GM23338 (cell line): Measurements from ENCODE around the gene E2F6. TPM values are rescaled to one million over a fixed set of nuclear protein-coding genes. Genes with fewer than 3 reads are reported as not detected.

Experiments
- ATAC-seq: fragments of 200-7000 bp; cut with Tn5 transposase; 3 replicates; pipeline ENCODE4 v1.9.1; 2020
- DNase-seq: peaks from one replicate; pipeline ENCODE4 v3.0.0-alpha.2; 2015; ENCODE audit warnings: low spot score
- H2AFZ ChIP-seq: fragments of 200-600 bp; sonication (generic); 2 replicates; pipeline ENCODE4 v1.8.0; 2016; ENCODE audit warnings: antibody characterized with exemption, mild to moderate bottlenecking, moderate library complexity
- H3F3A ChIP-seq: fragments of 200-600 bp; sonication (generic); replicated peaks from 2 replicates; pipeline ENCODE4 v1.8.0; 2017; ENCODE audit warnings: antibody characterized with exemption, mixed run types, low read depth
- H3K27ac ChIP-seq: fragments of 200-600 bp; sonication (generic); 2 replicates; pipeline ENCODE4 v1.6.1; 2016; ENCODE audit warnings: low read depth
- H3K27me3 ChIP-seq: fragments of 200-600 bp; sonication (generic); 2 replicates; pipeline ENCODE4 v1.8.0; 2016; ENCODE audit warnings: mild to moderate bottlenecking, mixed run types, moderate library complexity; ENCODE audit not compliant: insufficient read depth
- H3K36me3 ChIP-seq: fragments of 200-600 bp; sonication (generic); 2 replicates; pipeline ENCODE4 v1.8.0; 2016; ENCODE audit warnings: mild to moderate bottlenecking; ENCODE audit not compliant: insufficient read depth
- H3K4me1 ChIP-seq: fragments of 200-600 bp; sonication (generic); 2 replicates; pipeline ENCODE4 v1.8.0; 2016; ENCODE audit warnings: mild to moderate bottlenecking, moderate library complexity; ENCODE audit not compliant: insufficient read depth
- H3K4me2 ChIP-seq: fragments of 200-600 bp; sonication (generic); 2 replicates; pipeline ENCODE4 v1.7.1; 2017; ENCODE audit warnings: mixed run types
- H3K4me3 ChIP-seq: fragments of 200-600 bp; sonication (generic); 2 replicates; pipeline ENCODE4 v1.6.1; 2016; ENCODE audit warnings: mixed run types
- H3K79me2 ChIP-seq: fragments of 200-600 bp; sonication (generic); replicated peaks from 2 replicates; pipeline ENCODE4 v1.8.0; 2017; ENCODE audit warnings: mild to moderate bottlenecking; ENCODE audit not compliant: insufficient read depth
- H3K9me2 ChIP-seq: fragments of 200-600 bp; sonication (generic); 2 replicates; pipeline ENCODE4 v1.8.0; 2017; ENCODE audit not compliant: insufficient read depth
- H4K20me1 ChIP-seq: fragments of 200-600 bp; sonication (generic); replicated peaks from 2 replicates; pipeline ENCODE4 v1.8.0; 2017; ENCODE audit warnings: mild to moderate bottlenecking; ENCODE audit not compliant: insufficient read depth
- H3K27ac Mint-ChIP-seq: 2 replicates; pipeline ENCODE4 v1.8.0; 2020; ENCODE audit warnings: inconsistent platforms, mild to moderate bottlenecking, moderate library complexity, mixed read lengths
- H3K27me3 Mint-ChIP-seq: 3 replicates; pipeline ENCODE4 v1.8.0; 2022; ENCODE audit warnings: low read depth, mild to moderate bottlenecking, moderate library complexity, mixed read lengths, inconsistent platforms; ENCODE audit not compliant: insufficient read depth, poor library complexity
- H3K36me3 Mint-ChIP-seq: 3 replicates; pipeline ENCODE4 v1.8.0; 2021; ENCODE audit warnings: low read depth, mild to moderate bottlenecking, inconsistent platforms, moderate library complexity, mixed read lengths
- H3K4me1 Mint-ChIP-seq: 3 replicates; pipeline ENCODE4 v1.8.0; 2020; ENCODE audit warnings: mild to moderate bottlenecking, inconsistent platforms, mixed read lengths
- H3K4me3 Mint-ChIP-seq: 3 replicates; pipeline ENCODE4 v1.8.0; 2021; ENCODE audit warnings: moderate library complexity, mild to moderate bottlenecking, inconsistent platforms, mixed read lengths
- H3K9me3 Mint-ChIP-seq: 3 replicates; pipeline ENCODE4 v1.8.0; 2020; ENCODE audit warnings: moderate library complexity, mild to moderate bottlenecking, inconsistent platforms, mixed read lengths
- CREB1 ChIP-seq: fragments of 250-450 bp; sonication (Bioruptor Pico); IDR thresholded peaks from 2 replicates; pipeline ENCODE4 v1.5.0; 2020; ENCODE audit warnings: low read depth, mild to moderate bottlenecking, moderate library complexity
- EZH2 ChIP-seq: fragments of 200-600 bp; sonication (generic); IDR thresholded peaks from one replicate; pipeline ENCODE4 v1.8.0; 2017; ENCODE audit warnings: antibody characterized with exemption, mild to moderate bottlenecking, low read depth; ENCODE audit not compliant: unreplicated experiment
- EZH2phosphoT487 ChIP-seq: fragments of 200-600 bp; sonication (generic); IDR thresholded peaks from one replicate; pipeline ENCODE4 v1.8.1; 2018; ENCODE audit warnings: antibody characterized with exemption; ENCODE audit not compliant: unreplicated experiment
- JUNB ChIP-seq: IDR thresholded peaks from one replicate; pipeline ENCODE4 v1.6.1; 2016; ENCODE audit warnings: antibody characterized with exemption; ENCODE audit not compliant: unreplicated experiment
- NANOG ChIP-seq: IDR thresholded peaks from 2 replicates; pipeline ENCODE4 v1.6.1; 2016; ENCODE audit warnings: antibody characterized with exemption, borderline replicate concordance
- POLR2AphosphoS5 ChIP-seq: IDR thresholded peaks from 2 replicates; pipeline ENCODE4 v1.6.1; 2016; ENCODE audit warnings: antibody characterized with exemption, low read depth
- ZNF114 ChIP-seq: fragments of 250-450 bp; sonication (Bioruptor Pico); IDR thresholded peaks from 2 replicates; pipeline ENCODE4 v1.5.0; 2020; ENCODE audit warnings: mild to moderate bottlenecking, moderate library complexity
- polyA plus RNA-seq: library from polyadenylated mRNA; unstranded; fragments of >200 nt; fragmentation: Nextera tagmentation; extraction: Ambion mirVana; gene quantifications from 2 replicates; pipeline ENCODE4 v1.2.1, GENCODE V29; 2016
- total RNA-seq: library from RNA; depleted of rRNA; stranded (reverse); fragments of >200 nt; shearing (Covaris generic); gene quantifications from 2 replicates; pipeline ENCODE4 v1.2.3, GENCODE V29; 2014
- TF ChIP-seq, protein P1 (sequence below): IDR thresholded peaks from one replicate; pipeline ENCODE4 v1.6.1; 2018; ENCODE audit warnings: antibody characterized with exemption; ENCODE audit not compliant: unreplicated experiment
- TF ChIP-seq, protein P2 (sequence below), 2 experiments: fragments of 200-600 bp in 1 of 2; sonication (generic) in 1 of 2; conservative IDR thresholded peaks; 2 replicates each; pipeline versions ENCODE4 v1.5.1 to v1.6.1; 2016 to 2017; ENCODE audit warnings: antibody characterized with exemption in 2 of 2, low read depth in 2 of 2, mild to moderate bottlenecking in 2 of 2, moderate library complexity in 1 of 2
- TF ChIP-seq, protein P3 (sequence below): IDR thresholded peaks from 2 replicates; pipeline ENCODE4 v1.6.1; 2016; ENCODE audit warnings: antibody characterized with exemption

Gene E2F6
- total and polyA plus RNA-seq, 2 experiments from 2014 or later: 16.9 to 20.7 TPM

DNA sequence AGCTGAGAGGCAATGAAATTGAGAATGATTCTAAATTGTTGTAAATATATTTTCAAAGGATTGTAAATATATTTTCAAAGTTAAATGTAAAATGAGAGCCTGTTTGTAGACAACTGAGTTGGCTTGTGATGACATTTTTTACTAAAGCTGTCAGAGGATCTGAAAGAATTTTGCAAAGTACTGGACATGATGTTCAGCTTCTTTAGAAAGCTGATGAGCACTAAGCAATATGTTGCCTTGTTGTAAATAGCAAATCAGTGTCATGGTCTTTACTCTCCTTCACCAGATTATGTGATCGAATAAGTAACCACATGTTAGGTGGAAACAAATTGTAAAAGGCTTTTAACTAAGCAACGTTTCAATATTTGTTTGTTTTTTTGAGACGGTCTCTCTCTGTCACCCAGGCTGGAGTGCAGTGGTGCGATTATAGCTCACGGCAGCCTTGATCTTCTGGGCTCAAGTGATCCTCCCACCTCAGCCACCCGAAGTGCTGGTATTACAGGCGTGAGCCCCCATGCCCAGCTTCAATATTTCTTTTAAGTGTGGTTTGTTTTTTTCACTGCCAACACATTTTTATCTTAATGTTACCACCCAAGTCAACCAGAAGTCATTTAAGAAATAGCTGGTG, 44.0 kb downstream of the E2F6 start:
- no peaks in the 10 kb centered on the region for H3K27me3 ChIP-seq
- ATAC-seq (no peak), DNase-seq (no peak)

DNA sequence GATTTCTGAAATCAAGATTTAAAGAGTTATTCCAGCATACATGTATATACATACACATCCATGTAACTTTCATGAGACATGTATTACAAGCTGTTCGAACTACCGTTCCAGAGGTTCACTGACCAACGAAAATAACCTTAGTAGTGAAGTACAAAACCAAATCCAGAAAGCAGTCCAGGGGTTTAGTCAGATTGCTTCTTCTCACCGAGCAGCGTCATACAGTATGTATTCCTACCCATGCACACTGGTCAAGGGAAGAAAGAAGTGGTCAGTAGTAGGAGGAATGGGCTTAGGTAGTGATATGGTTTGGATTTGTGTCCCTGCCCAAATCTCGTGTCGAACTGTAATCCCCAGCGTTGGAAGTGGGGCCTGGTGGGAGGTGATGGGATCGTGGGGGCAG, 45.3 kb downstream of the E2F6 start:
- no peak overlapping the region for H3K27ac Mint-ChIP-seq
- Histone ChIP-seq H4K20me1 (no peaks in the 10 kb centered on the region), H3K4me3 (no peak overlapping the region), H3K9me2 (no peaks in the 10 kb centered on the region), H3K4me1 (no peaks in the 10 kb centered on the region), H2AFZ (no peak overlapping the region), H3K4me2 (no peak overlapping the region), H3K36me3 (no peaks in the 10 kb centered on the region; the same call in 1 of the 2 replicates), H3F3A (no peaks in the 10 kb centered on the region), H3K79me2 (no peaks in the 10 kb centered on the region), H3K27me3 (no peaks in the 10 kb centered on the region), H3K27ac (no peak overlapping the region)
- peaks cover 26% of the 10 kb centered on the region for H3K9me3 Mint-ChIP-seq
- no peak overlapping the region for H3K4me3 Mint-ChIP-seq
- no peaks in the 10 kb centered on the region; the same call in 2 of the 3 replicates for H3K4me1 Mint-ChIP-seq
- DNase-seq (no peak), ATAC-seq (no peak)
- peaks cover 2% of the 10 kb centered on the region for H3K27me3 Mint-ChIP-seq
- H3K36me3 Mint-ChIP-seq: peaks cover 24% of the 10 kb centered on the region
- TF ChIP-seq JUNB: no peak
- TF ChIP-seq, protein P1, sequence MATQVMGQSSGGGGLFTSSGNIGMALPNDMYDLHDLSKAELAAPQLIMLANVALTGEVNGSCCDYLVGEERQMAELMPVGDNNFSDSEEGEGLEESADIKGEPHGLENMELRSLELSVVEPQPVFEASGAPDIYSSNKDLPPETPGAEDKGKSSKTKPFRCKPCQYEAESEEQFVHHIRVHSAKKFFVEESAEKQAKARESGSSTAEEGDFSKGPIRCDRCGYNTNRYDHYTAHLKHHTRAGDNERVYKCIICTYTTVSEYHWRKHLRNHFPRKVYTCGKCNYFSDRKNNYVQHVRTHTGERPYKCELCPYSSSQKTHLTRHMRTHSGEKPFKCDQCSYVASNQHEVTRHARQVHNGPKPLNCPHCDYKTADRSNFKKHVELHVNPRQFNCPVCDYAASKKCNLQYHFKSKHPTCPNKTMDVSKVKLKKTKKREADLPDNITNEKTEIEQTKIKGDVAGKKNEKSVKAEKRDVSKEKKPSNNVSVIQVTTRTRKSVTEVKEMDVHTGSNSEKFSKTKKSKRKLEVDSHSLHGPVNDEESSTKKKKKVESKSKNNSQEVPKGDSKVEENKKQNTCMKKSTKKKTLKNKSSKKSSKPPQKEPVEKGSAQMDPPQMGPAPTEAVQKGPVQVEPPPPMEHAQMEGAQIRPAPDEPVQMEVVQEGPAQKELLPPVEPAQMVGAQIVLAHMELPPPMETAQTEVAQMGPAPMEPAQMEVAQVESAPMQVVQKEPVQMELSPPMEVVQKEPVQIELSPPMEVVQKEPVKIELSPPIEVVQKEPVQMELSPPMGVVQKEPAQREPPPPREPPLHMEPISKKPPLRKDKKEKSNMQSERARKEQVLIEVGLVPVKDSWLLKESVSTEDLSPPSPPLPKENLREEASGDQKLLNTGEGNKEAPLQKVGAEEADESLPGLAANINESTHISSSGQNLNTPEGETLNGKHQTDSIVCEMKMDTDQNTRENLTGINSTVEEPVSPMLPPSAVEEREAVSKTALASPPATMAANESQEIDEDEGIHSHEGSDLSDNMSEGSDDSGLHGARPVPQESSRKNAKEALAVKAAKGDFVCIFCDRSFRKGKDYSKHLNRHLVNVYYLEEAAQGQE: no peak
- no peak for TF ChIP-seq NANOG
- TF ChIP-seq, protein P2, sequence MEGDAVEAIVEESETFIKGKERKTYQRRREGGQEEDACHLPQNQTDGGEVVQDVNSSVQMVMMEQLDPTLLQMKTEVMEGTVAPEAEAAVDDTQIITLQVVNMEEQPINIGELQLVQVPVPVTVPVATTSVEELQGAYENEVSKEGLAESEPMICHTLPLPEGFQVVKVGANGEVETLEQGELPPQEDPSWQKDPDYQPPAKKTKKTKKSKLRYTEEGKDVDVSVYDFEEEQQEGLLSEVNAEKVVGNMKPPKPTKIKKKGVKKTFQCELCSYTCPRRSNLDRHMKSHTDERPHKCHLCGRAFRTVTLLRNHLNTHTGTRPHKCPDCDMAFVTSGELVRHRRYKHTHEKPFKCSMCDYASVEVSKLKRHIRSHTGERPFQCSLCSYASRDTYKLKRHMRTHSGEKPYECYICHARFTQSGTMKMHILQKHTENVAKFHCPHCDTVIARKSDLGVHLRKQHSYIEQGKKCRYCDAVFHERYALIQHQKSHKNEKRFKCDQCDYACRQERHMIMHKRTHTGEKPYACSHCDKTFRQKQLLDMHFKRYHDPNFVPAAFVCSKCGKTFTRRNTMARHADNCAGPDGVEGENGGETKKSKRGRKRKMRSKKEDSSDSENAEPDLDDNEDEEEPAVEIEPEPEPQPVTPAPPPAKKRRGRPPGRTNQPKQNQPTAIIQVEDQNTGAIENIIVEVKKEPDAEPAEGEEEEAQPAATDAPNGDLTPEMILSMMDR (conservative IDR thresholded peaks at IDR 0.05; ENCODE audit: low read depth in 2 of 2): no peak
- no peak for TF ChIP-seq CREB1 (CRISPR knock-in tag)
- TF ChIP-seq EZH2: no peak
- no peak for TF ChIP-seq POLR2AphosphoS5
- no peak for TF ChIP-seq EZH2phosphoT487
- TF ChIP-seq ZNF114: no peak
- TF ChIP-seq, protein P3, sequence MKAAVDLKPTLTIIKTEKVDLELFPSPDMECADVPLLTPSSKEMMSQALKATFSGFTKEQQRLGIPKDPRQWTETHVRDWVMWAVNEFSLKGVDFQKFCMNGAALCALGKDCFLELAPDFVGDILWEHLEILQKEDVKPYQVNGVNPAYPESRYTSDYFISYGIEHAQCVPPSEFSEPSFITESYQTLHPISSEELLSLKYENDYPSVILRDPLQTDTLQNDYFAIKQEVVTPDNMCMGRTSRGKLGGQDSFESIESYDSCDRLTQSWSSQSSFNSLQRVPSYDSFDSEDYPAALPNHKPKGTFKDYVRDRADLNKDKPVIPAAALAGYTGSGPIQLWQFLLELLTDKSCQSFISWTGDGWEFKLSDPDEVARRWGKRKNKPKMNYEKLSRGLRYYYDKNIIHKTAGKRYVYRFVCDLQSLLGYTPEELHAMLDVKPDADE: no peak

More for the DNA sequence above, 44.0 kb downstream of the E2F6 start:
- Mint-ChIP-seq H3K36me3 (peaks cover 14% of the 10 kb centered on the region), H3K4me3 (no peak overlapping the region), H3K4me1 (no peaks in the 10 kb centered on the region), H3K27ac (no peak overlapping the region), H3K27me3 (peaks cover 2% of the 10 kb centered on the region), H3K9me3 (peaks cover 16% of the 10 kb centered on the region)
- Histone ChIP-seq H3K27ac (no peak overlapping the region), H3K4me1 (no peaks in the 10 kb centered on the region), H3K36me3 (no peaks in the 10 kb centered on the region; the same call in 1 of the 2 replicates), H3K79me2 (no peaks in the 10 kb centered on the region), H3F3A (no peaks in the 10 kb centered on the region), H3K4me2 (no peak overlapping the region), H3K4me3 (no peak overlapping the region), H4K20me1 (no peaks in the 10 kb centered on the region), H3K9me2 (no peaks in the 10 kb centered on the region), H2AFZ (no peak overlapping the region)
- no peak for TF ChIP-seq EZH2phosphoT487
- no peak for TF ChIP-seq ZNF114
- TF ChIP-seq CREB1 (CRISPR knock-in tag): no peak
- TF ChIP-seq, protein P2 (conservative IDR thresholded peaks at IDR 0.05; ENCODE audit: low read depth in 2 of 2): no peak
